SK-N-SH (cell line): ENCODE data around the gene MAN2A2.

Experiments used
- CHD2 ChIP-seq: fragments of 150-350 bp; IDR thresholded peaks from 2 replicates; pipeline ENCODE4 v1.6.1; 2018; ENCODE audit warnings: low read length; ENCODE audit not compliant: partially characterized antibody
- CTCF ChIP-seq: fragments of 200-600 bp; sonication (generic); IDR thresholded peaks from 2 replicates; pipeline ENCODE4 v1.6.1; 2017; ENCODE audit warnings: antibody characterized with exemption, mild to moderate bottlenecking, moderate library complexity
- EP300 ChIP-seq, 2 experiments: IDR thresholded peaks; 2 replicates each; pipeline versions ENCODE4 v1.4.0 to v1.6.1; 2012; ENCODE audit warnings: borderline replicate concordance in 1 of 2, low read depth in 1 of 2, low read length in 1 of 2
- NRF1 ChIP-seq: IDR thresholded peaks from 2 replicates; pipeline ENCODE4 v1.6.1; 2012; ENCODE audit warnings: low read depth, mild to moderate bottlenecking, low read length
- PBX3 ChIP-seq: IDR thresholded peaks from 2 replicates; pipeline ENCODE4; 2012
- POLR2AphosphoS5 ChIP-seq: IDR thresholded peaks from 2 replicates; pipeline ENCODE4 v1.6.1; 2012; ENCODE audit warnings: low read depth, low read length
- RFX5 ChIP-seq: IDR thresholded peaks from 2 replicates; pipeline ENCODE4 v1.6.1; 2012; ENCODE audit warnings: mild to moderate bottlenecking, improper control_type of control experiment, low read length
- TAF1 ChIP-seq: IDR thresholded peaks from 2 replicates; pipeline ENCODE4 v1.6.1; 2012; ENCODE audit warnings: low read depth, mild to moderate bottlenecking, low read length, moderate library complexity, borderline replicate concordance
- USF2 ChIP-seq: fragments of 150-350 bp; IDR thresholded peaks from 2 replicates; pipeline ENCODE4 v1.6.1; 2017; ENCODE audit warnings: antibody characterized with exemption, low read length, low read depth, borderline replicate concordance

- TF ChIP-seq POLR2AphosphoS5: no peak
- TF ChIP-seq CHD2: no peak
- TF ChIP-seq TAF1: no peak
- no peak for TF ChIP-seq RFX5
- no peak for TF ChIP-seq CTCF
- TF ChIP-seq PBX3: no peak
- TF ChIP-seq USF2: no peak
- no peak for TF ChIP-seq NRF1
- TF ChIP-seq EP300 (IDR thresholded peaks at IDR 0.05; ENCODE audit: borderline replicate concordance in 1 of 2, low read depth in 1 of 2, low read length in 1 of 2): no peak
Observed at GRCh38 chr15:90865702-90866101, 37.4 kb upstream of the MAN2A2 start.
